ENCODE data around the gene PBXIP1. TPM values are rescaled to one million over a fixed set of nuclear protein-coding genes. Genes with fewer than 3 reads are reported as not detected.

PBXIP1 gene
- total RNA-seq, 4 donors from 2014 or later: 52.5 to 120 (median 97.9) TPM

DNA sequence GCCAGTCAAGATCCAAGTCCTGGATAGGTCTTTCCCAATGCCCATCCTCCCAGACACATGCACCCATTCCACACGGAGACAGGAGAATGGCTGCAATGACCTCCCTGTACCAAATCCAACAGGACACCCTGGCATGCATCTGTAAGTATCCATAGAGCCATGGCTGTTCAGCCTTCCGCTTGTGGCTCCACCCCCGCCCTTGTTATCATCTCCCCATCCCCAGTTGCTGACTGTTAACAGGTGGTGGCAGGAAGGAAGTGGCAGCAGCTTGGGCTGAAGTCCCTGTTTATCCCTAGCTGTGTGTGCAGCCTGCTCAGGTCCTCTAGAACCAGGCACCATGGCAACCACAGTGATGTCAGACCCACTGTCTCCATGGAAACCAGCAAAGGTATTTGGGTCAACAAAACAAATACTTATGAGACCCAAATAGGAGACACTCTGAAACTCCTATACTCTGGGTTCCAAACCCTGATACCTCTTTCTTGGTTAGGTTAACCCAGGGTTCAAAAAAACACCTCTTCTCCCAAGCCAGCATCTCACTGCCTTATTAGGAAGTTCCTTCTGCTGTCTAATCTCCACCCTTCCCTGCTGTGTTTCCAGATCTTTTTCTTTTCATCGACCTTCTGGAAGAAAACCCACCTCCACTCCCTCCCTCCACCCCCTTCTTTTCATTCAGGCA lies 721 bp downstream of the PBXIP1 start:
- H3K27me3 ChIP-seq: no peaks in the 10 kb centered on the region
- peak in 1 of 2 donors; percentile 41 for DNase-seq (ENCODE audit: low spot score in 2 of 2)
- peak overlapping the region in 3 of 4 donors; percentile 64 to 84 (median 80) for H3K27ac ChIP-seq
- WGBS, 2 donors: 17 to 25% methylated on average over 4 of the region's 4 CpGs
- H3K36me3 ChIP-seq: peaks cover 0 to 41% (median 6%) of the 10 kb centered on the region in 3 donors
- TF ChIP-seq POLR2A (IDR thresholded peaks at IDR 0.05) (no peak), EP300 (IDR thresholded peaks at IDR 0.05) (no peak)
- TF ChIP-seq, protein P1, sequence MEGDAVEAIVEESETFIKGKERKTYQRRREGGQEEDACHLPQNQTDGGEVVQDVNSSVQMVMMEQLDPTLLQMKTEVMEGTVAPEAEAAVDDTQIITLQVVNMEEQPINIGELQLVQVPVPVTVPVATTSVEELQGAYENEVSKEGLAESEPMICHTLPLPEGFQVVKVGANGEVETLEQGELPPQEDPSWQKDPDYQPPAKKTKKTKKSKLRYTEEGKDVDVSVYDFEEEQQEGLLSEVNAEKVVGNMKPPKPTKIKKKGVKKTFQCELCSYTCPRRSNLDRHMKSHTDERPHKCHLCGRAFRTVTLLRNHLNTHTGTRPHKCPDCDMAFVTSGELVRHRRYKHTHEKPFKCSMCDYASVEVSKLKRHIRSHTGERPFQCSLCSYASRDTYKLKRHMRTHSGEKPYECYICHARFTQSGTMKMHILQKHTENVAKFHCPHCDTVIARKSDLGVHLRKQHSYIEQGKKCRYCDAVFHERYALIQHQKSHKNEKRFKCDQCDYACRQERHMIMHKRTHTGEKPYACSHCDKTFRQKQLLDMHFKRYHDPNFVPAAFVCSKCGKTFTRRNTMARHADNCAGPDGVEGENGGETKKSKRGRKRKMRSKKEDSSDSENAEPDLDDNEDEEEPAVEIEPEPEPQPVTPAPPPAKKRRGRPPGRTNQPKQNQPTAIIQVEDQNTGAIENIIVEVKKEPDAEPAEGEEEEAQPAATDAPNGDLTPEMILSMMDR (IDR thresholded peaks at IDR 0.05): no peak
- H3K4me1 ChIP-seq: peaks cover 0 to 70% (median 44%) of the 10 kb centered on the region in 4 donors
- H3K4me3 ChIP-seq: peak overlapping the region; percentile 48 to 59 (median 56)
- no peaks in the 10 kb centered on the region for H3K9me3 ChIP-seq

- H3K27me3 ChIP-seq: no peaks in the 10 kb centered on the region
- peaks cover 0 to 38% (median 6%) of the 10 kb centered on the region in 3 donors for H3K36me3 ChIP-seq
- no peaks in the 10 kb centered on the region for H3K9me3 ChIP-seq
- TF ChIP-seq, protein P1 (IDR thresholded peaks at IDR 0.05): no peak
- TF ChIP-seq POLR2A (IDR thresholded peaks at IDR 0.05): no peak
- TF ChIP-seq EP300 (IDR thresholded peaks at IDR 0.05): no peak
- WGBS, 2 donors: 61 to 79% methylated on average over 3 of the region's 3 CpGs
- no peak for DNase-seq (ENCODE audit: low spot score in 2 of 2)
- H3K27ac ChIP-seq: peak overlapping the region in 2 of 4 donors; percentile 31 to 84
- H3K4me3 ChIP-seq: no peak overlapping the region
- H3K4me1 ChIP-seq: peaks cover 0 to 66% (median 44%) of the 10 kb centered on the region in 4 donors
These were observed 1.4 kb downstream of the PBXIP1 start for GRCh38 chr1:154954541-154954940.

DNA sequence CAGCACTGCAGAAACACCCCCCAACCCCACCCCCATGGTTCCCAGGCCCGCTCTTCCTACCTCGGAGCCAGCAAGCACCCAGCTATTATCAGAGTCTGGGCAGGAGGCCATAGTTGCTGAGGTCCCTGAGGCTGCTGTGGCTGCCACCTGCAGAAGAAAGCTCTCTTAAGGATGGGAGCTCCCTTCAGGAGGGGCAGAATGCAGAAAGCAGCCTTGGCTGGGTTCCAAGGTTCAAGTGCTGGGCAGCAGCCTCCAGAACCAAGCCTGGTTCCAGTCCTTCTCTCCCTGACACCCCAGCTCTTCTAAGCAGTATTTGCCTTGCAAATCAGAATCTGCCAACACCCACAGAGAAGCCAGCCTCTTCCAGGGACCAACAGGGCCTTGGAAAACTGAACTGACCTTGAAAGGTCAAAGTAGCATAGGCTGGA lies 2.3 kb downstream of the PBXIP1 start:
- TF ChIP-seq EP300 (IDR thresholded peaks at IDR 0.05) (no peak), POLR2A (IDR thresholded peaks at IDR 0.05) (no peak)
- TF ChIP-seq, protein P1 (IDR thresholded peaks at IDR 0.05): no peak
- no peak for DNase-seq (ENCODE audit: low spot score in 2 of 2)
- no peak overlapping the region for H3K4me3 ChIP-seq
- H3K4me1 ChIP-seq: peaks cover 0 to 63% (median 44%) of the 10 kb centered on the region in 4 donors
- peak overlapping the region in 1 of 4 donors; percentile 18 for H3K27ac ChIP-seq
- H3K36me3 ChIP-seq: peaks cover 0 to 35% (median 6%) of the 10 kb centered on the region in 3 donors
- WGBS, 2 donors: 62 to 79% methylated on average over 2 of the region's 2 CpGs
- no peaks in the 10 kb centered on the region for H3K9me3 ChIP-seq
- no peaks in the 10 kb centered on the region for H3K27me3 ChIP-seq

GRCh38 chr1:154952664-154953063 lies 3.2 kb downstream of the PBXIP1 start:
- 82 to 84% methylated on average over 6 of the region's 6 CpGs for WGBS, 2 donors
- H3K4me1 ChIP-seq: peaks cover 0 to 57% (median 44%) of the 10 kb centered on the region in 4 donors
- H3K9me3 ChIP-seq: no peaks in the 10 kb centered on the region

More at GRCh38 chr1:154952664-154953063, 3.2 kb downstream of the PBXIP1 start:
- Histone ChIP-seq H3K4me3 (no peak overlapping the region), H3K27ac (no peak overlapping the region), H3K27me3 (no peaks in the 10 kb centered on the region), H3K36me3 (peaks cover 0 to 37% (median 6%) of the 10 kb centered on the region in 3 donors)
- no peak for DNase-seq (ENCODE audit: low spot score in 2 of 2)
- TF ChIP-seq POLR2A (IDR thresholded peaks at IDR 0.05) (no peak), EP300 (IDR thresholded peaks at IDR 0.05) (no peak)
- TF ChIP-seq, protein P1 (IDR thresholded peaks at IDR 0.05): no peak
